ENCODE results near the gene COL10A1. TPM values are rescaled to one million over a fixed set of nuclear protein-coding genes. Genes with fewer than 3 reads are reported as not detected.

Gene COL10A1
- total and polyA plus RNA-seq, 10 of the 15 experiments (the other 5 are each of a cell fraction or from before 2014, with no cell fraction given) = 0.02 to 0.33 (median 0.06) TPM; not detected in 5

- DNase-seq (ENCODE audit: low read depth, low spot score) = no peak
- CTCF ChIA-PET = interaction anchor here (1.1 to 3.4 kb wide), 2 partner anchors 24 to 51 kb away, joined by 3 to 19 read pairs; no protein-coding TSS in a partner anchor
Measured at GRCh38 chr6:116136373-116136772, 10.4 kb upstream of the COL10A1 start.

GRCh38 chr6:116133453-116133852 lies 7.5 kb upstream of the COL10A1 start:
- H3K27ac ChIP-seq (ENCODE audit: control insufficient read depth, insufficient read depth) = no peak overlapping the region
- H3K36me3 ChIP-seq (ENCODE audit: control insufficient read depth in 2 of 2, insufficient read depth in 2 of 2, low read length in 1 of 2) = peaks cover 0 to 4% of the 10 kb centered on the region in 2 experiments; a peak in 1 of 4 replicates
- 99% methylated on average over 3 of the region's 3 CpGs for WGBS (ENCODE audit: insufficient coverage, insufficient replicate concordance, low lambda C conversion rate, missing lambda C conversion rate)
- DNase-seq (ENCODE audit: low read depth, low spot score) (no peak), FAIRE-seq (no peak), ATAC-seq (no peak)
- H4K20me1 ChIP-seq (ENCODE audit: control insufficient read depth, insufficient read depth) = no peaks in the 10 kb centered on the region
- ChIA-PET SMC1A (ENCODE audit: uncharacterized antibody, unreplicated experiment) (interaction anchor here (1.2 kb wide), 1 partner anchor 19 kb away, joined by 3 read pairs; no protein-coding TSS in a partner anchor), CTCF (interaction anchor here (4.0 kb wide), 1 partner anchor 21 kb away, joined by 32 read pairs; no protein-coding TSS in a partner anchor), RAD21 (ENCODE audit: unreplicated experiment) (interaction anchor here (1.5 kb wide), 1 partner anchor 21 kb away, joined by 4 read pairs; no protein-coding TSS in a partner anchor), POLR2A (no interaction called here)
- no peak overlapping the region for H3K4me3 ChIP-seq
- no peaks in the 10 kb centered on the region for H3K4me1 ChIP-seq (ENCODE audit: control insufficient read depth, insufficient read depth, low read length)
- in situ Hi-C loops (cut with MboI) (no loop called here), intact Hi-C loops (cut with micrococcal nuclease; ENCODE audit: unreplicated experiment) (no loop called here)
- no peaks in the 10 kb centered on the region for H3K79me2 ChIP-seq (ENCODE audit: control insufficient read depth, insufficient read depth, low read length)
- no TSS peak for BruUV-seq (replicated peaks)
- no peak overlapping the region for H3K9ac ChIP-seq (ENCODE audit: control insufficient read depth, insufficient read depth, low read length)
- no peaks in the 10 kb centered on the region for H3K27me3 ChIP-seq (replicated peaks in 1 of 2; ENCODE audit: control insufficient read depth in 2 of 2, insufficient read depth in 2 of 2, low read length in 1 of 2)
- H3K9me3 ChIP-seq (replicated peaks; ENCODE audit: control insufficient read depth, insufficient read depth, low read length) = no peaks in the 10 kb centered on the region
- H3K4me2 ChIP-seq (ENCODE audit: control insufficient read depth, insufficient read depth) = no peak overlapping the region
- H2AFZ ChIP-seq (ENCODE audit: control insufficient read depth, low read depth, low read length) = no peak overlapping the region
- no peak for TF ChIP-seq HDAC6 (IDR thresholded peaks at IDR 0.05; ENCODE audit: unreplicated experiment)
- no peak for TF ChIP-seq RUNX3 (IDR thresholded peaks at IDR 0.05; ENCODE audit: low read length)
- no peak for TF ChIP-seq TBL1XR1 (IDR thresholded peaks at IDR 0.05; ENCODE audit: low read depth, low read length)
- no peak for TF ChIP-seq CUX1 (IDR thresholded peaks at IDR 0.05; ENCODE audit: insufficient replicate concordance, low read depth, low read length)
- no peak for TF ChIP-seq YY1 (IDR thresholded peaks at IDR 0.05; ENCODE audit: low read depth, low read length)
- no peak for TF ChIP-seq FOS (IDR thresholded peaks at IDR 0.05; ENCODE audit: borderline replicate concordance, extremely low read depth, insufficient read length)
- TF ChIP-seq ZBED1 (IDR thresholded peaks at IDR 0.05; ENCODE audit: borderline replicate concordance) = no peak

More at GRCh38 chr6:116136373-116136772, 10.4 kb upstream of the COL10A1 start:
- H2AFZ ChIP-seq (ENCODE audit: control insufficient read depth, low read depth, low read length) = no peak overlapping the region
- ChIA-PET POLR2A (interaction anchor here (0.5 kb wide), 1 partner anchor 829 kb away, joined by 3 read pairs; no protein-coding TSS in a partner anchor), SMC1A (ENCODE audit: uncharacterized antibody, unreplicated experiment) (interaction anchor here (1.3 kb wide), 1 partner anchor 127 kb away, joined by 5 read pairs; no protein-coding TSS in a partner anchor), RAD21 (ENCODE audit: unreplicated experiment) (no interaction called here)
- no peak overlapping the region for H3K9ac ChIP-seq (ENCODE audit: control insufficient read depth, insufficient read depth, low read length)
- in situ Hi-C loops (cut with MboI) = no loop called here
- H3K4me1 ChIP-seq (ENCODE audit: control insufficient read depth, insufficient read depth, low read length) = no peaks in the 10 kb centered on the region
- H3K79me2 ChIP-seq (ENCODE audit: control insufficient read depth, insufficient read depth, low read length) = no peaks in the 10 kb centered on the region
- no peak overlapping the region for H3K27ac ChIP-seq (ENCODE audit: control insufficient read depth, insufficient read depth)
- H3K4me2 ChIP-seq (ENCODE audit: control insufficient read depth, insufficient read depth) = no peak overlapping the region
- H3K27me3 ChIP-seq (replicated peaks in 1 of 2; ENCODE audit: control insufficient read depth in 2 of 2, insufficient read depth in 2 of 2, low read length in 1 of 2) = no peaks in the 10 kb centered on the region
- intact Hi-C loops (cut with micrococcal nuclease; ENCODE audit: unreplicated experiment) = no loop called here
- H3K9me3 ChIP-seq (replicated peaks; ENCODE audit: control insufficient read depth, insufficient read depth, low read length) = no peaks in the 10 kb centered on the region
- no TSS peak for BruUV-seq (replicated peaks)
- TF ChIP-seq JUNB (IDR thresholded peaks at IDR 0.05) (0 out of 2 replicates have a peak, but pooled peaks have one; percentile 27), IRF3 (IDR thresholded peaks at IDR 0.05) (no peak)
- peaks cover 0 to 4% of the 10 kb centered on the region in 2 experiments; a peak in 1 of 4 replicates for H3K36me3 ChIP-seq (ENCODE audit: control insufficient read depth in 2 of 2, insufficient read depth in 2 of 2, low read length in 1 of 2)
- H4K20me1 ChIP-seq (ENCODE audit: control insufficient read depth, insufficient read depth) = no peaks in the 10 kb centered on the region
- H3K4me3 ChIP-seq = no peak overlapping the region
- no peak for ATAC-seq
- no peak for FAIRE-seq
- 0% methylated on average over 1 of the region's 1 CpG for WGBS (ENCODE audit: insufficient coverage, insufficient replicate concordance, low lambda C conversion rate, missing lambda C conversion rate)
